HEK293 (cell line): ENCODE measurements around the gene SLC29A3.
A peak's percentile ranks its signal among the peaks of the same experiment; 100 is the strongest.

Experiments
- CTCF ChIA-PET: fragments of 350-600 bp; formaldehyde crosslinking; extraction: SDS; loops from one replicate; lab custom pipeline; 2021; ENCODE audit warnings: antibody characterized with exemption; lab: Yijun Ruan, JAX
- POLR2A ChIA-PET: fragments of 300-600 bp; formaldehyde crosslinking; extraction: SDS; loops from one replicate; lab custom pipeline; 2020; ENCODE audit warnings: antibody characterized with exemption, inconsistent platforms; lab: Yijun Ruan, JAX
- H3K27ac ChIP-seq: fragments of 200-500 bp; sonication (Bioruptor generic); 2 replicates; pipeline ENCODE4 v1.5.1; 2014; ENCODE audit warnings: low read depth, low read length, control low read depth, inconsistent platforms; ENCODE audit errors: extremely low read depth
- H3K36me3 ChIP-seq, 2 experiments: fragments of 200-500 bp in 1 of 2; sonication (Bioruptor generic) in 1 of 2; 1 replicate in 1 of 2; 2 replicates in 1 of 2; pipeline ENCODE4 v1.5.1; 2014 to 2017; ENCODE audit warnings: inconsistent platforms in 2 of 2, low read length in 2 of 2; ENCODE audit not compliant: control insufficient read depth in 2 of 2, insufficient read depth in 1 of 2
- H3K4me1 ChIP-seq: fragments of 200-500 bp; sonication (Bioruptor generic); 2 replicates; pipeline ENCODE4 v1.5.1; 2014; ENCODE audit warnings: mild to moderate bottlenecking, low read length, inconsistent platforms; ENCODE audit not compliant: control insufficient read depth, insufficient read depth
- H3K4me3 ChIP-seq: 2 replicates; pipeline ENCODE4 v1.5.1; 2011; ENCODE audit warnings: low read depth, mild to moderate bottlenecking, control low read depth, low read length, moderate library complexity
- H3K9me3 ChIP-seq: fragments of 200-500 bp; sonication (Bioruptor generic); 2 replicates; pipeline ENCODE4 v1.5.1; 2014; ENCODE audit warnings: low read depth, low read length, inconsistent platforms; ENCODE audit not compliant: control insufficient read depth, insufficient read depth
- AEBP2 ChIP-seq: fragments of 450-650 bp; formaldehyde crosslinking; IDR thresholded peaks from 2 replicates; pipeline ENCODE4 v1.5.1; 2016; ENCODE audit warnings: missing biosample characterization, missing genetic modification characterization, borderline replicate concordance
- MYNN ChIP-seq: fragments of 450-650 bp; formaldehyde crosslinking; IDR thresholded peaks from 2 replicates; pipeline ENCODE4 v1.5.1; 2016; ENCODE audit warnings: missing biosample characterization, missing genetic modification characterization, borderline replicate concordance
- ZBTB48 ChIP-seq: fragments of 450-650 bp; formaldehyde crosslinking; IDR thresholded peaks from 2 replicates; pipeline ENCODE4 v1.5.1; 2016; ENCODE audit warnings: missing biosample characterization, missing genetic modification characterization
- ZNF112 ChIP-seq: fragments of 450-650 bp; formaldehyde crosslinking; IDR thresholded peaks from 2 replicates; pipeline ENCODE4 v1.5.0; 2017; ENCODE audit warnings: missing biosample characterization, missing genetic modification characterization
- ZNF133 ChIP-seq: fragments of 450-650 bp; formaldehyde crosslinking; IDR thresholded peaks from 2 replicates; pipeline ENCODE4 v1.5.1; 2016; ENCODE audit warnings: missing biosample characterization, missing genetic modification characterization
- ZNF138 ChIP-seq: fragments of 450-650 bp; formaldehyde crosslinking; IDR thresholded peaks from 2 replicates; pipeline ENCODE4 v1.5.1; 2016; ENCODE audit warnings: missing biosample characterization, missing genetic modification characterization, borderline replicate concordance
- ZNF146 ChIP-seq: fragments of 450-650 bp; formaldehyde crosslinking; IDR thresholded peaks from 2 replicates; pipeline ENCODE4 v1.5.1; 2016; ENCODE audit warnings: missing biosample characterization, missing genetic modification characterization
- ZNF174 ChIP-seq: fragments of 450-650 bp; formaldehyde crosslinking; IDR thresholded peaks from 2 replicates; pipeline ENCODE4 v1.5.0; 2017; ENCODE audit warnings: missing biosample characterization, mild to moderate bottlenecking, missing genetic modification characterization
- ZNF2 ChIP-seq: fragments of 450-650 bp; formaldehyde crosslinking; IDR thresholded peaks from 2 replicates; pipeline ENCODE4 v1.5.1; 2016; ENCODE audit warnings: missing biosample characterization, missing genetic modification characterization
- ZNF350 ChIP-seq: fragments of 450-650 bp; formaldehyde crosslinking; IDR thresholded peaks from 2 replicates; pipeline ENCODE4 v1.5.0; 2017; ENCODE audit warnings: missing biosample characterization, mild to moderate bottlenecking, missing genetic modification characterization
- ZNF391 ChIP-seq: fragments of 450-650 bp; formaldehyde crosslinking; IDR thresholded peaks from 2 replicates; pipeline ENCODE4 v1.5.1; 2016; ENCODE audit warnings: low read depth, missing biosample characterization, missing genetic modification characterization, borderline replicate concordance
- ZNF394 ChIP-seq: fragments of 450-650 bp; formaldehyde crosslinking; IDR thresholded peaks from 2 replicates; pipeline ENCODE4 v1.5.1; 2016; ENCODE audit warnings: missing biosample characterization, missing genetic modification characterization, mild to moderate bottlenecking, moderate library complexity, borderline replicate concordance
- ZNF48 ChIP-seq: fragments of 450-650 bp; formaldehyde crosslinking; IDR thresholded peaks from 2 replicates; pipeline ENCODE4 v1.5.1; 2016; ENCODE audit warnings: missing biosample characterization, missing genetic modification characterization
- ZNF529 ChIP-seq: fragments of 450-650 bp; formaldehyde crosslinking; IDR thresholded peaks from 2 replicates; pipeline ENCODE4 v1.5.1; 2017; ENCODE audit warnings: missing genetic modification characterization, missing biosample characterization; ENCODE audit not compliant: insufficient replicate concordance
- ZNF530 ChIP-seq: fragments of 450-650 bp; formaldehyde crosslinking; IDR thresholded peaks from 2 replicates; pipeline ENCODE4 v1.5.1; 2016; ENCODE audit warnings: low read depth, missing biosample characterization, missing genetic modification characterization
- ZNF544 ChIP-seq: fragments of 450-650 bp; formaldehyde crosslinking; IDR thresholded peaks from 2 replicates; pipeline ENCODE4 v1.5.0; 2017; ENCODE audit warnings: missing biosample characterization, missing genetic modification characterization
- ZNF571 ChIP-seq: fragments of 450-650 bp; formaldehyde crosslinking; IDR thresholded peaks from 2 replicates; pipeline ENCODE4 v1.5.0; 2017; ENCODE audit warnings: missing biosample characterization, missing genetic modification characterization
- ZNF623 ChIP-seq: fragments of 450-650 bp; formaldehyde crosslinking; IDR thresholded peaks from 2 replicates; pipeline ENCODE4 v1.5.1; 2016; ENCODE audit warnings: missing biosample characterization, missing genetic modification characterization
- ZNF654 ChIP-seq: fragments of 450-650 bp; formaldehyde crosslinking; IDR thresholded peaks from 2 replicates; pipeline ENCODE4 v1.5.1; 2016; ENCODE audit warnings: low read depth, missing biosample characterization, missing genetic modification characterization
- ZNF660 ChIP-seq: fragments of 450-650 bp; IDR thresholded peaks from 2 replicates; pipeline ENCODE4 v1.5.1; 2018; ENCODE audit warnings: missing biosample characterization, mild to moderate bottlenecking, missing genetic modification characterization
- ZNF701 ChIP-seq: fragments of 450-650 bp; formaldehyde crosslinking; IDR thresholded peaks from 2 replicates; pipeline ENCODE4 v1.5.1; 2016; ENCODE audit warnings: missing biosample characterization, missing genetic modification characterization
- ZNF704 ChIP-seq: fragments of 450-650 bp; formaldehyde crosslinking; IDR thresholded peaks from 2 replicates; pipeline ENCODE4 v1.5.1; 2016; ENCODE audit warnings: missing biosample characterization, missing genetic modification characterization
- ZNF76 ChIP-seq: fragments of 450-650 bp; formaldehyde crosslinking; IDR thresholded peaks from 2 replicates; pipeline ENCODE4; 2016; ENCODE audit warnings: low read depth, missing biosample characterization, missing genetic modification characterization, borderline replicate concordance
- ZNF777 ChIP-seq: fragments of 450-650 bp; formaldehyde crosslinking; IDR thresholded peaks from 2 replicates; pipeline ENCODE4 v1.5.1; 2017; ENCODE audit warnings: missing biosample characterization, missing genetic modification characterization, borderline replicate concordance
- ZNF837 ChIP-seq: fragments of 450-650 bp; formaldehyde crosslinking; IDR thresholded peaks from 2 replicates; pipeline ENCODE4 v1.5.1; 2016; ENCODE audit warnings: missing biosample characterization, missing genetic modification characterization
- TF ChIP-seq, protein P1 (sequence below): fragments of 450-650 bp; formaldehyde crosslinking; IDR thresholded peaks from 2 replicates; pipeline ENCODE4 v1.5.1; 2016; ENCODE audit warnings: missing biosample characterization, missing genetic modification characterization
- TF ChIP-seq, protein P2 (sequence below): fragments of 450-650 bp; formaldehyde crosslinking; IDR thresholded peaks from 2 replicates; pipeline ENCODE4 v1.5.1; 2016; ENCODE audit warnings: missing biosample characterization, missing genetic modification characterization

Gene SLC29A3

DNA sequence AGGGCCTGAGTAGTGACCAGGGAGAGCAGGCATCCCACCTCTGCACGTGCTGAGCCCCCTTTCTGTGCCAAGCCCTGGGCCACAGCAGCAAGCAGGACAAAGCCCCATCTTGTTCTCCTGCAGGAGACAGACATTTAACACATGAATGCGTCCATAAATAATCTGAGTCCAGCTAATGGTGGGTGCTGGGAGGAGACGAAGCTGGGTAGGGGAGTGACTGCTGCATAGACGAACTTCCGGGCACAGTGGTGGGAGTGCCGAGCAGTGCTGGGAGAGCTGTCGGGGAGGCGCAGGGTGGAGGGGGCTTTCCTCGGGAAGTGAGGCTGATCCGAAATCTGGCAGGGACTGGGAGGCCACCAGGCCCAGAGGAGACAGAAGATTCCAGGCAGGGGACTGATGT is 35.2 kb upstream of the SLC29A3 start:
- Histone ChIP-seq H3K9me3 (no peaks in the 10 kb centered on the region), H3K4me3 (no peak overlapping the region), H3K4me1 (no peaks in the 10 kb centered on the region), H3K27ac (no peak overlapping the region), H3K36me3 (peaks cover 6 to 86% of the 10 kb centered on the region in 2 experiments)
- CTCF ChIA-PET, result interaction anchor here (0.6 to 5.1 kb wide), 9 partner anchors 8 to 381 kb away, joined by 3 to 64 read pairs (median 5); no protein-coding TSS in a partner anchor
- POLR2A ChIA-PET, result no interaction called here
- no peak for TF ChIP-seq ZNF48 (tag by site-specific recombination)
- no peak for TF ChIP-seq ZNF174 (tag by site-specific recombination)
- TF ChIP-seq ZNF146 (tag by site-specific recombination), result no peak
- no peak for TF ChIP-seq ZNF704 (tag by site-specific recombination)
- TF ChIP-seq ZBTB48 (tag by site-specific recombination), result no peak

GRCh38 chr10:71284544-71285179 is 34.4 kb upstream of the SLC29A3 start:
- ChIA-PET CTCF (interaction anchor here (0.6 to 5.1 kb wide), 25 partner anchors 9 to 713 kb away, joined by 3 to 64 read pairs (median 3); partner anchors contain the start of gene SLC29A3), POLR2A (interaction anchor here (0.9 kb wide), 1 partner anchor 396 kb away, joined by 3 read pairs; the partner anchor contains the start of gene PCBD1)
- peaks cover 6 to 93% of the 10 kb centered on the region in 2 experiments for H3K36me3 ChIP-seq
- no peaks in the 10 kb centered on the region for H3K4me1 ChIP-seq
- H3K27ac ChIP-seq, result no peak overlapping the region
- H3K9me3 ChIP-seq, result no peaks in the 10 kb centered on the region
- no peak for TF ChIP-seq ZNF544
- TF ChIP-seq ZNF2 (tag by site-specific recombination), result no peak
- TF ChIP-seq ZNF837 (tag by site-specific recombination), result no peak
- no peak for TF ChIP-seq ZNF394 (tag by site-specific recombination)
- TF ChIP-seq MYNN (tag by site-specific recombination), result no peak
- no peak for TF ChIP-seq ZNF701 (tag by site-specific recombination)
- no peak for TF ChIP-seq ZNF112 (tag by site-specific recombination)
- no peak for TF ChIP-seq ZNF350 (tag by site-specific recombination)
- no peak for TF ChIP-seq ZNF133
- no peak for TF ChIP-seq ZNF76 (tag by site-specific recombination)
- TF ChIP-seq, all 188 proteins: peak for 0
- no peak overlapping the region for H3K4me3 ChIP-seq

- Histone ChIP-seq H3K36me3 (peaks cover 6 to 93% of the 10 kb centered on the region in 2 experiments), H3K27ac (no peak overlapping the region), H3K9me3 (no peaks in the 10 kb centered on the region), H3K4me1 (no peaks in the 10 kb centered on the region), H3K4me3 (no peak overlapping the region)
- POLR2A ChIA-PET, result interaction anchor here (0.9 kb wide), 1 partner anchor 397 kb away, joined by 3 read pairs; the partner anchor contains the start of gene PCBD1
- CTCF ChIA-PET, result interaction anchor here (0.7 to 5.1 kb wide), 22 partner anchors 9 to 393 kb away, joined by 3 to 64 read pairs (median 4); partner anchors contain the start of gene SLC29A3
- TF ChIP-seq ZNF654 (tag by site-specific recombination) (peak; percentile 83), ZNF391 (no peak), ZNF529 (tag by site-specific recombination) (no peak), ZNF138 (tag by site-specific recombination) (no peak), ZNF623 (tag by site-specific recombination) (no peak), AEBP2 (tag by site-specific recombination) (no peak), ZNF530 (no peak), ZNF571 (tag by site-specific recombination) (no peak), ZNF660 (tag by site-specific recombination) (0 out of 2 replicates have a peak, but pooled peaks have one; percentile 58), ZNF777 (tag by site-specific recombination) (no peak)
- TF ChIP-seq, protein P1, sequence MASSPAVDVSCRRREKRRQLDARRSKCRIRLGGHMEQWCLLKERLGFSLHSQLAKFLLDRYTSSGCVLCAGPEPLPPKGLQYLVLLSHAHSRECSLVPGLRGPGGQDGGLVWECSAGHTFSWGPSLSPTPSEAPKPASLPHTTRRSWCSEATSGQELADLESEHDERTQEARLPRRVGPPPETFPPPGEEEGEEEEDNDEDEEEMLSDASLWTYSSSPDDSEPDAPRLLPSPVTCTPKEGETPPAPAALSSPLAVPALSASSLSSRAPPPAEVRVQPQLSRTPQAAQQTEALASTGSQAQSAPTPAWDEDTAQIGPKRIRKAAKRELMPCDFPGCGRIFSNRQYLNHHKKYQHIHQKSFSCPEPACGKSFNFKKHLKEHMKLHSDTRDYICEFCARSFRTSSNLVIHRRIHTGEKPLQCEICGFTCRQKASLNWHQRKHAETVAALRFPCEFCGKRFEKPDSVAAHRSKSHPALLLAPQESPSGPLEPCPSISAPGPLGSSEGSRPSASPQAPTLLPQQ (tag by site-specific recombination), result peak; percentile 99
- TF ChIP-seq, protein P2, sequence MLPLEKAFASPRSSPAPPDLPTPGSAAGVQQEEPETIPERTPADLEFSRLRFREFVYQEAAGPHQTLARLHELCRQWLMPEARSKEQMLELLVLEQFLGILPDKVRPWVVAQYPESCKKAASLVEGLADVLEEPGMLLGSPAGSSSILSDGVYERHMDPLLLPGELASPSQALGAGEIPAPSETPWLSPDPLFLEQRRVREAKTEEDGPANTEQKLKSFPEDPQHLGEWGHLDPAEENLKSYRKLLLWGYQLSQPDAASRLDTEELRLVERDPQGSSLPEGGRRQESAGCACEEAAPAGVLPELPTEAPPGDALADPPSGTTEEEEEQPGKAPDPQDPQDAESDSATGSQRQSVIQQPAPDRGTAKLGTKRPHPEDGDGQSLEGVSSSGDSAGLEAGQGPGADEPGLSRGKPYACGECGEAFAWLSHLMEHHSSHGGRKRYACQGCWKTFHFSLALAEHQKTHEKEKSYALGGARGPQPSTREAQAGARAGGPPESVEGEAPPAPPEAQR (tag by site-specific recombination), result no peak
Measured at GRCh38 chr10:71285180-71285545, 33.9 kb upstream of the SLC29A3 start.
